Testis (tissue), 3 donors: Measurements from ENCODE around the gene CCDC117. TPM values are rescaled to one million over a fixed set of nuclear protein-coding genes. Genes with fewer than 3 reads are reported as not detected.
"Not testable (repeated sequence)": the region's sequence is repeated elsewhere in the genome, so short reads cannot be mapped to it uniquely, and the experiment has no call there.

Source experiments
- DNase-seq: peaks from one replicate; pipeline ENCODE4 v3.0.0-alpha.2; 2019
- H3K27ac ChIP-seq, 2 donors: fragments of 200-600 bp; sonication (generic); one replicate each; pipeline ENCODE4 v1.5.1; 2019
- H3K27me3 ChIP-seq: fragments of 200-600 bp; sonication (generic); one replicate; pipeline ENCODE4 v1.5.1; 2019
- H3K36me3 ChIP-seq: fragments of 200-600 bp; sonication (generic); one replicate; pipeline ENCODE4 v1.5.1; 2017; ENCODE audit warnings: low read depth; ENCODE audit errors: missing control alignments
- H3K4me1 ChIP-seq: fragments of 200-600 bp; sonication (generic); one replicate; pipeline ENCODE4 v1.5.1; 2019
- H3K4me3 ChIP-seq, 2 donors: fragments of 200-600 bp; sonication (generic); one replicate each; pipeline ENCODE4 v1.5.1; 2017 to 2019
- H3K9me3 ChIP-seq: fragments of 200-600 bp; sonication (generic); one replicate; pipeline ENCODE4 v1.5.1; 2017
- POLR2A ChIP-seq: fragments of 450-650 bp; IDR thresholded peaks from one replicate; pipeline ENCODE4 v1.6.1; 2017; ENCODE audit warnings: antibody characterized with exemption, mild to moderate bottlenecking, moderate library complexity
- WGBS, 2 donors: methylation state at CpG; one replicate each; pipeline ENCODE4 v1.1.5; 2018; 5-methylcytosine and 5-hydroxymethylcytosine counted together
- intact Hi-C: fragments of 100-400 bp; cut with DNase I; formaldehyde crosslinking; loops from one replicate; pipeline ENCODE4 v1.15.1; 2023; ENCODE audit warnings: low total_unique reads
- polyA plus RNA-seq: library from polyadenylated mRNA; stranded (reverse); fragments of 350-450 nt; fragmentation: Illumina TruSeq; extraction: RNeasy Lipid Tissue Mini Kit (QIAGEN cat#74804); gene quantifications from one replicate; pipeline ENCODE4 v1.2.3, GENCODE V29; 2014; ENCODE audit warnings: low read depth, low replicate concordance; ENCODE audit not compliant: insufficient read depth
- total RNA-seq, 2 donors: library from RNA; depleted of rRNA; stranded (reverse); fragments of >200 nt; gene quantifications; one replicate each; pipeline ENCODE4 v1.2.3, GENCODE V29; 2016
- TF ChIP-seq, protein P1 (sequence below), 3 experiments: fragments of 450-650 bp in 2 of 3; fragments of 200-600 bp in 1 of 3; sonication (generic) in 1 of 3; IDR thresholded peaks; one replicate each; pipeline ENCODE4 v1.5.1; 2016 to 2019; ENCODE audit warnings: antibody characterized with exemption in 3 of 3, mild to moderate bottlenecking in 2 of 3, moderate library complexity in 1 of 3

The CCDC117 gene
- total and polyA plus RNA-seq, 3 donors from 2014 or later = 68.6 to 83.0 (median 76.1) TPM

DNA sequence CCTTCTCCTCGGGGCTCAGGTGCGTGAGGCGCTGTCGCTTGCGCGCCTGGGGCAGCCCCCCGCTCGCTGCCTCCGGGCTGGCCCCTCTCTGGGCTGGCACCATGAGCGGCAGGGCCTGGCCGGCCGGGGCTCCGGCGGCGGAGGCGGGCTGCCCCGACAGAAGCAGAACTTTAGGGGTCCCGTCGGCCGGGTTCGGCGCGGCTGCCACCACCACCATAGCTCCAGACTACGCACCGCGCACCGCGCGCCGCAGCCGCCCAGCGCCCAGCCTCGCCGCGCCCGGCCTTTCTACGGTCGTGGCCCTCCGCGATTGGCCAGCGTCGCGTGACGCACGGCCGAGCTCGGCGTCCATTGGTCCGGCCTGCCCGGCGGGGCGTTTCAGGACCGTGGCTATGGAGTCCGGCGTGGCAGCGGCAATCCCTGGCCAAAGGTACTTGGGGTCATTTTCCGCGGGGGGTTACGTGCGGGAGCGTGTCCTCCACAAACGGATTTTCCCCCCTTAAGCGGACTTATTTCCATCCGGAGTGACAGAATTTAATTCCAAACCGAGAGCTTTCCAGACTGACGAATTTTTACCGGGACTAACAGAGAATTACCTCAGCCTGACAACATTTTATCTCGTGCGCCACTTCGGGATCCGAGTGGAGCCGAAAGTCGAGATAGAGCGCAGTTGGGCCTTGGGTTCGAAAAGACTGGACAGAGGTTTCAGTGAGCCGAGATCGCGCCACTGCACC lies 28.0 kb downstream of the CCDC117 start, which contains the start of gene XBP1:
Gene XBP1, minus strand, starts transcription at position 262 of the 734 bp plus-strand sequence.
- peak; percentile 99 for TF ChIP-seq POLR2A
- TF ChIP-seq, protein P1, sequence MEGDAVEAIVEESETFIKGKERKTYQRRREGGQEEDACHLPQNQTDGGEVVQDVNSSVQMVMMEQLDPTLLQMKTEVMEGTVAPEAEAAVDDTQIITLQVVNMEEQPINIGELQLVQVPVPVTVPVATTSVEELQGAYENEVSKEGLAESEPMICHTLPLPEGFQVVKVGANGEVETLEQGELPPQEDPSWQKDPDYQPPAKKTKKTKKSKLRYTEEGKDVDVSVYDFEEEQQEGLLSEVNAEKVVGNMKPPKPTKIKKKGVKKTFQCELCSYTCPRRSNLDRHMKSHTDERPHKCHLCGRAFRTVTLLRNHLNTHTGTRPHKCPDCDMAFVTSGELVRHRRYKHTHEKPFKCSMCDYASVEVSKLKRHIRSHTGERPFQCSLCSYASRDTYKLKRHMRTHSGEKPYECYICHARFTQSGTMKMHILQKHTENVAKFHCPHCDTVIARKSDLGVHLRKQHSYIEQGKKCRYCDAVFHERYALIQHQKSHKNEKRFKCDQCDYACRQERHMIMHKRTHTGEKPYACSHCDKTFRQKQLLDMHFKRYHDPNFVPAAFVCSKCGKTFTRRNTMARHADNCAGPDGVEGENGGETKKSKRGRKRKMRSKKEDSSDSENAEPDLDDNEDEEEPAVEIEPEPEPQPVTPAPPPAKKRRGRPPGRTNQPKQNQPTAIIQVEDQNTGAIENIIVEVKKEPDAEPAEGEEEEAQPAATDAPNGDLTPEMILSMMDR (IDR thresholded peaks at IDR 0.05) = no peak
- DNase-seq = peak; percentile 96
- 0 to 1% methylated on average over 24 to 55 of the region's 78 CpGs for WGBS, 2 donors
- peaks cover 10% of the 10 kb centered on the region for H3K4me1 ChIP-seq
- intact Hi-C loops = no loop called here
- no peaks in the 10 kb centered on the region for H3K9me3 ChIP-seq
- peak within 1 kb of the TSS; percentile 82 to 100 for H3K4me3 ChIP-seq
- H3K27me3 ChIP-seq = no peaks in the 10 kb centered on the region
- H3K27ac ChIP-seq = peak within 1 kb of the TSS; percentile 93 to 99
- H3K36me3 ChIP-seq = no peaks in the 10 kb centered on the region

DNA sequence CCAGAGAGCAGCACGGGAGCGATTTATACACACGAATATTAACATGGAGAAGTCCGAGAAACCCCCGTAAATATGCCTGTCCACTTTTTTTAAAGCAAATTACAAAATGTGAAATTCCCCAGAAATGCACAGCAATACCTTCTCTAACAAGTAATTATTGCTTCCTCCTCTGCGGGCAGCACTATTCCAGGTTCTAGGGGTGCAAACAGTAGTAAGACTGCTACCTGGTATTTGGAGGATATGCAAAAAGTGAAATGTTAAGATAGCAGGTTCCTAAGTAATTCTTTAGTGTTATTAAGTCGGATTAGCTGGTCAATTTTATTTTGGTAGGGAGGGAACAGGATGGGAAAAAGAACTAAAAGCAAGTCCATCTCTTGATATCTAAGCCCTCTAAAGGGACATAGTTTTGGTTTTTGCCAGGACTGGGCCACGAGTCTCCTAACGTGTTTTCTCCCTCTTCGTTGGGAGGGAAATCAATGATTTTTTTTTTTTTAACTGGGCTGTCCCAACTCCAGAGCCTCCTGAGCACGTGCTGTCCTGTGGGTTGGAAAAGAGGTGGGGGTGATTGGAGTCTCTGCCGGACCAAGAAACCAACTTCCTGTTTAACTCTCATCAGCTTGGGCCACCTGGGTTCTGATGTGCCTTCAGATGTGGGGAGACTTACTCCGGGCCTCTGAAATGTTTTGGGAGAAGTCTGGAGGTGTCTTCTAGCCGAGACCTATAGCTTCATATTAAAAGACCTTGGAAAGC lies 29.5 kb downstream of the CCDC117 start:
- DNase-seq = peak; percentile 32
- WGBS, 2 donors = 32 to 44% methylated on average over 14 of the region's 14 CpGs

DNA sequence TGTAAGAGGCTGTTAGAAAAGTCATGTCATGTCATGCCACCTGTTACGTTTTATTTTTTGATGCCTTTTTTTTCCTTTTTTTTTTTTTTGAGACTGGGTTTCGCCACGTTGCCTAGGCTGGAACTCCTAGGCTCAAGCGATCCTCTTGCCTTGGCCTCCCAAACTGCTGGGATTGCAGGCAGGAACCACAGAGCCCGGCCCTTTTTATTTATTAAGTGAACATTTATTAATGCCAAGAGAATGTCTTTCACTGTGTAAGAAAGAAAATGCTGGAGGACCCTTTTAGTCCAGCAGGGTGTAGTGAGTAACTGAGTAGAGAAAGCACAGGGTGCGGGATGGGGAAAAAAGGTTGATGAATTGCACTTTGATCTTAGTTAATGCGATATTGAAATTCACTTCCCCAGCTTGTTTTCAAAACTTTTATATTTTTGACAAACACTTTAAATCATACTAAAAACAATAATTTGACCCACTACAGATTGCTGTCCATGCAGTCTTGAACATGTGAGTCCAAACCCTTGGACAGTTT lies 30.2 kb downstream of the CCDC117 start:
- H3K4me1 ChIP-seq = peaks cover 10% of the 10 kb centered on the region
- no peaks in the 10 kb centered on the region for H3K27me3 ChIP-seq
- intact Hi-C loops = no loop called here
- DNase-seq = no peak
- H3K4me3 ChIP-seq = no peak overlapping the region
- 55 to 66% methylated on average over 7 of the region's 7 CpGs for WGBS, 2 donors
- H3K27ac ChIP-seq = peak overlapping the region in 1 of 2 donors; percentile 99
- TF ChIP-seq, protein P1 (IDR thresholded peaks at IDR 0.05) = no peak
- TF ChIP-seq POLR2A = no peak
- no peaks in the 10 kb centered on the region for H3K9me3 ChIP-seq
- no peaks in the 10 kb centered on the region for H3K36me3 ChIP-seq

More for the DNA sequence above, 29.5 kb downstream of the CCDC117 start:
- no peaks in the 10 kb centered on the region for H3K9me3 ChIP-seq
- peak overlapping the region in 1 of 2 donors; percentile 99 for H3K27ac ChIP-seq
- no peaks in the 10 kb centered on the region for H3K36me3 ChIP-seq
- no peak overlapping the region for H3K4me3 ChIP-seq
- intact Hi-C loops = no loop called here
- H3K4me1 ChIP-seq = peaks cover 10% of the 10 kb centered on the region
- H3K27me3 ChIP-seq = no peaks in the 10 kb centered on the region
- TF ChIP-seq, protein P1 (IDR thresholded peaks at IDR 0.05) = no peak
- TF ChIP-seq POLR2A = no peak

DNA sequence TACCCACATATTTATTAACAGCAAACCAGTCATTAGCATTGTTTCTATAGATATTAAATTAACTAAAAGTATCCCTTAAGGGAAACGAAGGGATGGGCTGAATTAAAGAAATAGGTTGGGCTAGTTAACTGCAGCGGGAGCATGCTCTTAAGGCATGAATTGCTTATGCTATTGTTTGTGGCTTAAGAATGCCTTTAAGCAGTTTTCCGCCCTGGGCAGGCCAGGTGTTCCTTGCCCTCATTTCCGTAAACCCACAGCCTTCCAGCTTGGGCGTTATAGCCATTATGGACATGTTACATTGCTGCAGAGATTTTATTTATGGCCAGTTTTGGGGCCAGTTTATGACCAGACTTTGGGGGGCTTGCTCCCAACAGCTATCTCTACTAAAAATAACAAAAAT lies 32.9 kb downstream of the CCDC117 start:
- H3K4me3 ChIP-seq, H3K27me3 ChIP-seq, H3K4me1 ChIP-seq, H3K36me3 ChIP-seq, H3K27ac ChIP-seq, DNase-seq, H3K9me3 ChIP-seq, intact Hi-C loops: not testable (repeated sequence)
- 78 to 86% methylated on average over 5 of the region's 5 CpGs for WGBS, 2 donors

DNA sequence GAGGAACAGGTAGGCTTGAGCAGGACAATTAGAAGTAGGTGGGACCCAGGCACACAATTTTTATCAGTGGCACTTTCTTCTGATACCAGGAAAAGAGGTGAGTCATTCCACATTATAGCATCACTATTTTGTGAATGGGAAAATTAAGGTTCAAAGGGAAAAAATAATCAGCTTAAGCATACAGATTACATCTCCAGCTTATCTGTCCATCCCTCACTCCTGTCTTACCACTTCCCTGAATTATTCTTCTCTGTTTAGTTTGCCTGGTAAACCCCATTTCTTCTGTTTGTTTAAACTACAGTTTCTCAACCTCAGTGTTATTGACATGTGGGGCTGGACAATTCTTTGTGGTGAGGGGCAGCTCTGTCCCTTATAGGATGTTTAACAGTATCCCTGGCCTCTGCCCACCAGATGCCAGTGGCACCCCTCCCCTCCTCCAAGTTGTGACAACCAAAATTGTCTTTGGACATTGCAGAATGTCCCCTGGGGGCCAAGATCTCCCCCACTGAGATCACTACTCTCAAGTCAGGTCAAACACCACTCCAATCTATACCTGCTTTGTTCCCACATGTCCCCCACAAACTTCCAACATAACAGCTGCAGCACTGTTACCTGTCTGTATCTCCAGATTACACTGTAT lies 36.3 kb downstream of the CCDC117 start:
- DNase-seq = no peak
- H3K4me3 ChIP-seq = no peak overlapping the region
- intact Hi-C loops = no loop called here
- no peak for TF ChIP-seq POLR2A
- TF ChIP-seq, protein P1 (IDR thresholded peaks at IDR 0.05) = no peak
- no peaks in the 10 kb centered on the region for H3K9me3 ChIP-seq
- no peaks in the 10 kb centered on the region for H3K27me3 ChIP-seq
- no peak overlapping the region for H3K27ac ChIP-seq
- no peaks in the 10 kb centered on the region for H3K36me3 ChIP-seq
- peaks cover 23% of the 10 kb centered on the region for H3K4me1 ChIP-seq
